K562 (cell line): ENCODE data around the gene TBRG4. TPM values are rescaled to one million over a fixed set of nuclear protein-coding genes. Genes with fewer than 3 reads are reported as not detected.

ENCODE experiments used
- IRF9 ChIP-seq: fragments of 450-650 bp; IDR thresholded peaks from 2 replicates; pipeline ENCODE4 v1.6.1; 2016; ENCODE audit warnings: missing biosample characterization, missing genetic modification characterization
- MEF2A ChIP-seq: IDR thresholded peaks from 2 replicates; pipeline ENCODE4 v1.6.1; 2011; ENCODE audit warnings: low read depth, mild to moderate bottlenecking, low read length, moderate library complexity; ENCODE audit not compliant: control insufficient read depth
- TEAD4 ChIP-seq, 2 experiments: sonication (generic) in 1 of 2; formaldehyde crosslinking in 1 of 2; IDR thresholded peaks; 2 replicates each; pipeline versions ENCODE4 v1.6.1 to v1.8.0; 2012 to 2022; ENCODE audit warnings: borderline replicate concordance in 1 of 2, inconsistent platforms in 1 of 2, low read length in 1 of 2, mild to moderate bottlenecking in 1 of 2, missing genetic modification reagents in 1 of 2
- ZBTB43 ChIP-seq: sonication (generic); formaldehyde crosslinking; IDR thresholded peaks from 2 replicates; pipeline ENCODE4 v1.8.0; 2023; ENCODE audit warnings: mild to moderate bottlenecking, missing genetic modification reagents
- ZBTB49 ChIP-seq: sonication (generic); formaldehyde crosslinking; IDR thresholded peaks from 2 replicates; pipeline ENCODE4 v1.8.0; 2022; ENCODE audit warnings: missing genetic modification reagents, mild to moderate bottlenecking, borderline replicate concordance
- ZNF274 ChIP-seq: IDR thresholded peaks from 2 replicates; pipeline ENCODE4 v1.6.1; 2011; ENCODE audit warnings: low read depth, mild to moderate bottlenecking, low read length, moderate library complexity, borderline replicate concordance
- ZNF586 ChIP-seq: fragments of 450-650 bp; formaldehyde crosslinking; conservative IDR thresholded peaks from 2 replicates; pipeline ENCODE4 v1.4.0; 2020; ENCODE audit warnings: mild to moderate bottlenecking, moderate library complexity
- polyA plus RNA-seq, 8 experiments: library from polyadenylated mRNA; depleted of rRNA in 4 of 8; stranded (reverse) in 5 of 8; unstranded in 3 of 8; fragments of >200 nt; fragmentation: Nextera tagmentation in 2 of 8; fragmentation: Illumina TruSeq in 1 of 8; extraction: Ambion mirVana in 2 of 8; extraction: Trizol in 1 of 8; gene quantifications; 2 replicates each; pipeline versions ENCODE4 v1.2.1 to v1.2.3, GENCODE V29; 2011 to 2014; ENCODE audit warnings: inconsistent platforms in 1 of 8, missing spikeins in 1 of 8
- total RNA-seq, 7 experiments: library from RNA; depleted of rRNA in 6 of 7; stranded (reverse); fragments of >200 nt in 6 of 7; fragmentation: Illumina TruSeq in 2 of 7; extraction: Trizol in 2 of 7; gene quantifications; 2 replicates each; pipeline versions ENCODE4 v1.2.1 to v1.2.3, GENCODE V29; 2011 to 2021; ENCODE audit warnings: low replicate concordance in 1 of 7
- TF ChIP-seq, protein P1 (sequence below), 3 experiments: IDR thresholded peaks in 2 of 3; conservative IDR thresholded peaks in 1 of 3; 2 replicates each; pipeline ENCODE4 v1.5.1; 2011 to 2012; ENCODE audit warnings: low read length in 3 of 3, mild to moderate bottlenecking in 3 of 3, control low read depth in 2 of 3, improper control_type of control experiment in 1 of 3, inconsistent platforms in 1 of 3, low read depth in 1 of 3, mixed read lengths in 1 of 3, moderate library complexity in 1 of 3; ENCODE audit not compliant: insufficient read depth in 2 of 3
- TF ChIP-seq, protein P2 (sequence below): sonication (generic); formaldehyde crosslinking; IDR thresholded peaks from 2 replicates; pipeline ENCODE4 v1.8.1; 2023; ENCODE audit warnings: mild to moderate bottlenecking, missing genetic modification reagents

Gene TBRG4
- total and polyA plus RNA-seq, 9 of the 15 experiments (the other 6 are each of a cell fraction or from before 2014, with no cell fraction given) = 11.2 to 322 (median 216) TPM

DNA sequence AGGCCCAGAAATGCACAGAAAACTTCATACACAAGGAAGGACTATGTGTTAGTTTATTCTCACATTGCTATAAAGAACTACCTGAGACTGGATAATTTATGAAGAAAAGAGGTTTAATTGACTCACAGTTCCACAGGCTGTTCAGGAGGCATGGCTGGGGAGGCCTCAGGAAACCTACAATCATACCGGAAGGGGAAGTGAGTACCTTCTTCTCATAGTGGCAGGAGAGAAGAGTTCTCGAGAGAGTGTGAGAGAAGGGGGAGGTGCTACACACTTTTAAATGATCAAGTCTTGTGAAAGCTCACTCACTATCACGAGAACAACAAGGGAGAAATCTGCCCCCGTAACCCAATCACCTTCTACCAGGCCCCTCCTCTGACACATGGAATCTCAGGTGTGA lies 29.3 kb upstream of the TBRG4 start (continued):
- TF ChIP-seq TEAD4 (IDR thresholded peaks at IDR 0.05; ENCODE audit: low read length) (no peak), TEAD4 (CRISPR knock-in tag; IDR thresholded peaks at IDR 0.05; ENCODE audit: borderline replicate concordance) (no peak), ZBTB49 (CRISPR knock-in tag) (no peak), MEF2A (no peak), ZNF274 (no peak), ZNF586 (CRISPR knock-in tag) (no peak), IRF9 (tag) (no peak), ZBTB43 (CRISPR knock-in tag) (no peak)
- TF ChIP-seq, protein P1, sequence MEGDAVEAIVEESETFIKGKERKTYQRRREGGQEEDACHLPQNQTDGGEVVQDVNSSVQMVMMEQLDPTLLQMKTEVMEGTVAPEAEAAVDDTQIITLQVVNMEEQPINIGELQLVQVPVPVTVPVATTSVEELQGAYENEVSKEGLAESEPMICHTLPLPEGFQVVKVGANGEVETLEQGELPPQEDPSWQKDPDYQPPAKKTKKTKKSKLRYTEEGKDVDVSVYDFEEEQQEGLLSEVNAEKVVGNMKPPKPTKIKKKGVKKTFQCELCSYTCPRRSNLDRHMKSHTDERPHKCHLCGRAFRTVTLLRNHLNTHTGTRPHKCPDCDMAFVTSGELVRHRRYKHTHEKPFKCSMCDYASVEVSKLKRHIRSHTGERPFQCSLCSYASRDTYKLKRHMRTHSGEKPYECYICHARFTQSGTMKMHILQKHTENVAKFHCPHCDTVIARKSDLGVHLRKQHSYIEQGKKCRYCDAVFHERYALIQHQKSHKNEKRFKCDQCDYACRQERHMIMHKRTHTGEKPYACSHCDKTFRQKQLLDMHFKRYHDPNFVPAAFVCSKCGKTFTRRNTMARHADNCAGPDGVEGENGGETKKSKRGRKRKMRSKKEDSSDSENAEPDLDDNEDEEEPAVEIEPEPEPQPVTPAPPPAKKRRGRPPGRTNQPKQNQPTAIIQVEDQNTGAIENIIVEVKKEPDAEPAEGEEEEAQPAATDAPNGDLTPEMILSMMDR (IDR thresholded peaks at IDR 0.05 in 2 of 3, conservative IDR thresholded peaks at IDR 0.05 in 1 of 3; ENCODE audit: insufficient read depth in 2 of 3, low read depth in 1 of 3, low read length in 3 of 3) = no peak
- TF ChIP-seq, protein P2, sequence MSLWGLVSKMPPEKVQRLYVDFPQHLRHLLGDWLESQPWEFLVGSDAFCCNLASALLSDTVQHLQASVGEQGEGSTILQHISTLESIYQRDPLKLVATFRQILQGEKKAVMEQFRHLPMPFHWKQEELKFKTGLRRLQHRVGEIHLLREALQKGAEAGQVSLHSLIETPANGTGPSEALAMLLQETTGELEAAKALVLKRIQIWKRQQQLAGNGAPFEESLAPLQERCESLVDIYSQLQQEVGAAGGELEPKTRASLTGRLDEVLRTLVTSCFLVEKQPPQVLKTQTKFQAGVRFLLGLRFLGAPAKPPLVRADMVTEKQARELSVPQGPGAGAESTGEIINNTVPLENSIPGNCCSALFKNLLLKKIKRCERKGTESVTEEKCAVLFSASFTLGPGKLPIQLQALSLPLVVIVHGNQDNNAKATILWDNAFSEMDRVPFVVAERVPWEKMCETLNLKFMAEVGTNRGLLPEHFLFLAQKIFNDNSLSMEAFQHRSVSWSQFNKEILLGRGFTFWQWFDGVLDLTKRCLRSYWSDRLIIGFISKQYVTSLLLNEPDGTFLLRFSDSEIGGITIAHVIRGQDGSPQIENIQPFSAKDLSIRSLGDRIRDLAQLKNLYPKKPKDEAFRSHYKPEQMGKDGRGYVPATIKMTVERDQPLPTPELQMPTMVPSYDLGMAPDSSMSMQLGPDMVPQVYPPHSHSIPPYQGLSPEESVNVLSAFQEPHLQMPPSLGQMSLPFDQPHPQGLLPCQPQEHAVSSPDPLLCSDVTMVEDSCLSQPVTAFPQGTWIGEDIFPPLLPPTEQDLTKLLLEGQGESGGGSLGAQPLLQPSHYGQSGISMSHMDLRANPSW (CRISPR knock-in tag) = no peak
